Ishikawa (cell line): ENCODE measurements around the gene SLC51B.

Experiments
- CEBPB ChIP-seq: IDR thresholded peaks from 2 replicates; pipeline ENCODE4 v1.6.1; 2012
- CREB1 ChIP-seq: IDR thresholded peaks from 2 replicates; pipeline ENCODE4 v1.6.1; 2012; ENCODE audit warnings: low read depth
- EGR1 ChIP-seq: IDR thresholded peaks from 2 replicates; pipeline ENCODE4 v1.6.1; 2012
- EP300 ChIP-seq: IDR thresholded peaks from 2 replicates; pipeline ENCODE4 v1.6.1; 2012; ENCODE audit warnings: borderline replicate concordance
- FOXM1 ChIP-seq: IDR thresholded peaks from 2 replicates; pipeline ENCODE4 v1.6.1; 2012; ENCODE audit warnings: low read depth, borderline replicate concordance
- NFIC ChIP-seq: IDR thresholded peaks from 2 replicates; pipeline ENCODE4 v1.6.1; 2012
- RAD21 ChIP-seq: IDR thresholded peaks from 2 replicates; pipeline ENCODE4 v1.6.1; 2012; ENCODE audit warnings: low read depth
- TAF1 ChIP-seq: IDR thresholded peaks from 2 replicates; pipeline ENCODE4 v1.6.1; 2012; ENCODE audit warnings: low read depth, mild to moderate bottlenecking
- TCF12 ChIP-seq: IDR thresholded peaks from 2 replicates; pipeline ENCODE4 v1.6.1; 2012; ENCODE audit warnings: low read depth
- TEAD4 ChIP-seq: IDR thresholded peaks from 2 replicates; pipeline ENCODE4 v1.6.1; 2012
- YY1 ChIP-seq: IDR thresholded peaks from 2 replicates; pipeline ENCODE4 v1.6.1; 2012; ENCODE audit warnings: low read depth
- ZBTB7A ChIP-seq: IDR thresholded peaks from 2 replicates; pipeline ENCODE4 v1.6.1; 2012; ENCODE audit warnings: low read depth
- TF ChIP-seq, protein P1 (sequence below): IDR thresholded peaks from 2 replicates; pipeline ENCODE4 v1.6.1; 2012
- TF ChIP-seq, protein P2 (sequence below): IDR thresholded peaks from 2 replicates; pipeline ENCODE4 v1.6.1; 2012
- TF ChIP-seq, protein P3 (sequence below): IDR thresholded peaks from 2 replicates; pipeline ENCODE4 v1.6.1; 2012; ENCODE audit warnings: low read depth, mild to moderate bottlenecking

The SLC51B gene

DNA sequence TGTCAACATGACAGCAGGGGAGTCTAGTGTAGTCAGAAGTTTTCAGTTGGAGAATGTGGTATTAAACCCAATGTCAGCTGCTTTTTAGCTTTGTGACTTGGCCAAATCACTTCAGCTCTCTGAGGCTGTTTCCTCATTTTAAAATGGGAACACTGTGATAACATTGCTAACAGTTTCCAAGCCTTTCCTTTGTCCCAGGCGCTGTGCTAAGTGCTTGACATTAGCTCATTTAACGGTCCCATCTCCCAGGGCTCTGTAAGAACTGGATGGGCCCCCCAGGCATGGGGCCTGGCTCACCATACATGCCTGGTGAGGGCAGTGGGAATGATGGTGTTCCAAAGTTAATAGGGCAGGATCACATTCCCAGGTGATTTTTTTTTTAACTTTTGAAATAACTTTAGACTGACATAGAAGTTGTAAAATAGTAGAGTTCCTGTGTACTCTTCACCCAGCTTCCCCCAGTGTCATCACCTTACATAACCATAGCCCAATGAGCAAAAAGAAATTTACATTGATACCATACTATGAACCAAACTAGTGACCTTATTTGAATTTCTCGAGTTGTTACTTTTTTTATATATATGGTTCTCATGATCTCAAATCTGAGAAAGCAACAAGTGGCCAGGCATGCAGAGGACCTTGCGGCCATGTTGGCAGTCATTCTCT, 14.9 kb downstream of the SLC51B start:
- TF ChIP-seq FOXM1 = no peak
- TF ChIP-seq ZBTB7A = no peak
- no peak for TF ChIP-seq EGR1
- TF ChIP-seq, protein P1, sequence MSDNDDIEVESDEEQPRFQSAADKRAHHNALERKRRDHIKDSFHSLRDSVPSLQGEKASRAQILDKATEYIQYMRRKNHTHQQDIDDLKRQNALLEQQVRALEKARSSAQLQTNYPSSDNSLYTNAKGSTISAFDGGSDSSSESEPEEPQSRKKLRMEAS = no peak
- TF ChIP-seq NFIC = no peak

DNA sequence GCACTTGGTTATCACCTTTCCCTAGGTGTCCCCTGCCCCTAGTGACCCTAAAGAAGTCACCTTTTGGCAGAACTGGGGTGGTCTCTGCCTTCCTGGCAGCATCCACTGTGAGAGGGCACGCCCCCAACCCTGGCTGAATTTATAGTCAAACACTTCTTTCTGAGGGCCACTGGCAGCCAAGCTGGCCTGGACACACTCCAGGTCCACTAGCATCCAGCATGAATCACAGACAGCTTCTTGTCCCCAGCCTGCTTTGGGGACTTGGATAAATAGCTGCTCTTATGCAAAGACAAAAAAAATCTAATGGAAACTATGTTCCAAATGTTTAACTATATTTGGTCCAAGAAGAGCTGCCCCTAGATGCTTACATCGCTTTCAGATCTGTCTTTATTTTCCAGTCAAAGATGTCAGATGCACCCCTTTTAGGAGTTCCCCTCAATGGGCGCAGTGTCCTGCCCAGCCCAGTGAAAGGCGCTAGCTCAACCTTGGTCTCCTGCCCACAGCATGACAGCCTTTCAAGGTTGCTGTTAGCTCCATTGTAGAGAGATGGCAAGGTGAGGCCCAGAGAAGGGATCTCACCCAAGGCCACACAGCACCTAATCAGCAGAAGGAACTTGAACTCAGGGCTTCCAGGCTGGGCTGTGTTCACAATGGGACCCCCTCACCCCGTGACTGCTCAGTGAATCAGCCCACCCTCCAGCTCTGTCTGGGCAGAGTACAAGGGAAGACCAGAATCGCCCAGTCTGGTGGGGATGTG, 15.6 kb downstream of the SLC51B start:
- TF ChIP-seq CREB1 (no peak), TEAD4 (no peak), CEBPB (no peak), TAF1 (no peak), ZBTB7A (no peak), EGR1 (no peak), NFIC (no peak), EP300 (no peak), RAD21 (no peak), TCF12 (no peak), YY1 (no peak), FOXM1 (no peak)
- TF ChIP-seq, protein P2, sequence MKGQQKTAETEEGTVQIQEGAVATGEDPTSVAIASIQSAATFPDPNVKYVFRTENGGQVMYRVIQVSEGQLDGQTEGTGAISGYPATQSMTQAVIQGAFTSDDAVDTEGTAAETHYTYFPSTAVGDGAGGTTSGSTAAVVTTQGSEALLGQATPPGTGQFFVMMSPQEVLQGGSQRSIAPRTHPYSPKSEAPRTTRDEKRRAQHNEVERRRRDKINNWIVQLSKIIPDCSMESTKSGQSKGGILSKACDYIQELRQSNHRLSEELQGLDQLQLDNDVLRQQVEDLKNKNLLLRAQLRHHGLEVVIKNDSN = no peak
- TF ChIP-seq, protein P3, sequence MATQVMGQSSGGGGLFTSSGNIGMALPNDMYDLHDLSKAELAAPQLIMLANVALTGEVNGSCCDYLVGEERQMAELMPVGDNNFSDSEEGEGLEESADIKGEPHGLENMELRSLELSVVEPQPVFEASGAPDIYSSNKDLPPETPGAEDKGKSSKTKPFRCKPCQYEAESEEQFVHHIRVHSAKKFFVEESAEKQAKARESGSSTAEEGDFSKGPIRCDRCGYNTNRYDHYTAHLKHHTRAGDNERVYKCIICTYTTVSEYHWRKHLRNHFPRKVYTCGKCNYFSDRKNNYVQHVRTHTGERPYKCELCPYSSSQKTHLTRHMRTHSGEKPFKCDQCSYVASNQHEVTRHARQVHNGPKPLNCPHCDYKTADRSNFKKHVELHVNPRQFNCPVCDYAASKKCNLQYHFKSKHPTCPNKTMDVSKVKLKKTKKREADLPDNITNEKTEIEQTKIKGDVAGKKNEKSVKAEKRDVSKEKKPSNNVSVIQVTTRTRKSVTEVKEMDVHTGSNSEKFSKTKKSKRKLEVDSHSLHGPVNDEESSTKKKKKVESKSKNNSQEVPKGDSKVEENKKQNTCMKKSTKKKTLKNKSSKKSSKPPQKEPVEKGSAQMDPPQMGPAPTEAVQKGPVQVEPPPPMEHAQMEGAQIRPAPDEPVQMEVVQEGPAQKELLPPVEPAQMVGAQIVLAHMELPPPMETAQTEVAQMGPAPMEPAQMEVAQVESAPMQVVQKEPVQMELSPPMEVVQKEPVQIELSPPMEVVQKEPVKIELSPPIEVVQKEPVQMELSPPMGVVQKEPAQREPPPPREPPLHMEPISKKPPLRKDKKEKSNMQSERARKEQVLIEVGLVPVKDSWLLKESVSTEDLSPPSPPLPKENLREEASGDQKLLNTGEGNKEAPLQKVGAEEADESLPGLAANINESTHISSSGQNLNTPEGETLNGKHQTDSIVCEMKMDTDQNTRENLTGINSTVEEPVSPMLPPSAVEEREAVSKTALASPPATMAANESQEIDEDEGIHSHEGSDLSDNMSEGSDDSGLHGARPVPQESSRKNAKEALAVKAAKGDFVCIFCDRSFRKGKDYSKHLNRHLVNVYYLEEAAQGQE = no peak
- TF ChIP-seq, protein P1 = no peak

DNA sequence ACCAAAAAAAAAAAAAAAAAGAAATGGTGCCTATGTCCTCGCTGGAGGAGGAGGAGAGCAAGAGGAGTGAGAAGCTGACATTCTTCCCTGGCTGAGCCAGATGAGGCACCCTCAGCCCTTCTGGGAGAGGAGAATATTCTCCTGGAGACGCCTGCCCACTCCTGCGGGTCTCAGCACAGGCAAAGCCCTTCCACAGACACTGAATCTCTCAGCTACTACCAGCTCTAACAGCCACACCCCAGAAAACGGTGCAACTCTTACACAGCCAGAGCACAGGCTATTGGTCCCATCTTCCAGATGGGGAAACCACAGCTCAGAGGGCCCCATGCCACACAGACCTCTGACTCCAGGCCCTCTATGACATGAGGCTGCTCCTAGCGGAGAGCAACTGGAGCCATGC, 16.9 kb downstream of the SLC51B start:
- TF ChIP-seq EP300 = no peak
- TF ChIP-seq, protein P3 = no peak
- TF ChIP-seq ZBTB7A = no peak
- no peak for TF ChIP-seq YY1
- TF ChIP-seq EGR1 = no peak
- TF ChIP-seq TCF12 = no peak
- TF ChIP-seq TEAD4 = no peak
- TF ChIP-seq, protein P1 = no peak
- no peak for TF ChIP-seq TAF1
- no peak for TF ChIP-seq FOXM1
- no peak for TF ChIP-seq NFIC
- TF ChIP-seq CEBPB = no peak
- no peak for TF ChIP-seq RAD21
- TF ChIP-seq, protein P2 = no peak
- no peak for TF ChIP-seq CREB1

DNA sequence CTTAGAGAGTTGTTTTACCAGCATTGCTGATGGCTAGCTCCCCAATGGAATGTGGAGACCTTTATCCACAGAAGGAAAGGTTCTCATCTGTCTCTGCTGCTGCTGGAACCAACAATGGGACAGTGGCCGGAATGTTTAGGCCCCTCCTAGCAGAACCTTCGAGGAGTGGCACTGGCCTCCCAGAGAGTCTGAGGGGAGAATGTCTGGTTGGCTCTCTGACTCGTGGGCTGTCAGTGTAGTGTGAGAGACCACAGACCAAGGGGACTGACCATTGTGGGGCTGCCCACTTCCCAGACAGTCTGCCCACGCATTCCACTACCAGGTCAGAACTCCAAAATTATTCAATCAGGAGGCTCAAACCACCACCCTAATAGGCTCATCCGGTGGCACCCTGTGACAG, 17.5 kb downstream of the SLC51B start:
- TF ChIP-seq CREB1 (no peak), TEAD4 (no peak), RAD21 (no peak), ZBTB7A (no peak), YY1 (no peak), FOXM1 (no peak), NFIC (no peak), TAF1 (no peak), EP300 (no peak), CEBPB (no peak), TCF12 (no peak), EGR1 (no peak)
- TF ChIP-seq, protein P2 = no peak
- TF ChIP-seq, protein P1 = no peak
- TF ChIP-seq, protein P3 = no peak
